ENCODE data around the gene DDX10.

GRCh38 chr11:108775324-108775723 lies 110.5 kb downstream of the DDX10 start:
- TF ChIP-seq CTCF (IDR thresholded peaks at IDR 0.05; ENCODE audit: insufficient read depth, low read length) (no peak), POLR2AphosphoS5 (IDR thresholded peaks at IDR 0.05; ENCODE audit: low read depth) (no peak)

Data from HL-60 (cell line).